Aorta (tissue), 5 donors: ENCODE data around the gene PKD2L1. TPM values are rescaled to one million over a fixed set of nuclear protein-coding genes. Genes with fewer than 3 reads are reported as not detected.
A peak's percentile ranks its signal among the peaks of the same experiment; 100 is the strongest.

Experiments
- ATAC-seq: fragments of 200-7000 bp; cut with Tn5 transposase; one replicate; pipeline ENCODE4 v1.9.1; 2022; ENCODE audit warnings: moderate library complexity; ENCODE audit not compliant: low FRiP score
- DNase-seq, 2 donors: peaks; one replicate each; pipeline ENCODE4 v3.0.0-alpha.2; 2020
- H3K27ac ChIP-seq, 2 donors: one replicate each; pipeline ENCODE4 v1.5.1; 2013; ENCODE audit warnings: low read length in 2 of 2, mild to moderate bottlenecking in 2 of 2, moderate library complexity in 2 of 2, control low read depth in 1 of 2, inconsistent platforms in 1 of 2, low read depth in 1 of 2
- H3K27me3 ChIP-seq, 2 donors: one replicate each; pipeline ENCODE4 v1.6.1; 2013; ENCODE audit warnings: control low read depth in 1 of 2, low read length in 1 of 2, mild to moderate bottlenecking in 1 of 2, moderate library complexity in 1 of 2; ENCODE audit not compliant: insufficient read depth in 2 of 2, control insufficient read depth in 1 of 2
- H3K36me3 ChIP-seq, 2 donors: one replicate each; pipeline ENCODE4 v1.6.1; 2013; ENCODE audit warnings: control low read depth in 1 of 2, low read length in 1 of 2, mild to moderate bottlenecking in 1 of 2; ENCODE audit not compliant: insufficient read depth in 2 of 2, control insufficient read depth in 1 of 2
- H3K4me1 ChIP-seq, 2 donors: one replicate each; pipeline ENCODE4 v1.6.1; 2013; ENCODE audit warnings: low read length in 2 of 2, control low read depth in 1 of 2, mild to moderate bottlenecking in 1 of 2, moderate library complexity in 1 of 2; ENCODE audit not compliant: insufficient read depth in 2 of 2, control insufficient read depth in 1 of 2
- H3K4me3 ChIP-seq, 2 donors: one replicate each; pipeline ENCODE4 v1.5.1; 2013; ENCODE audit warnings: low read length in 2 of 2, control low read depth in 1 of 2, mild to moderate bottlenecking in 1 of 2
- H3K9me3 ChIP-seq: one replicate; pipeline ENCODE4 v1.6.1; 2013; ENCODE audit warnings: mild to moderate bottlenecking, low read length; ENCODE audit not compliant: control insufficient read depth
- WGBS, 2 donors: extraction: QIAGEN DNeasy Blood & Tissue Kit; methylation state at CpG; one replicate each; pipeline ENCODE4 v1.1.7; 2013; 5-methylcytosine and 5-hydroxymethylcytosine counted together
- intact Hi-C, 2 donors: fragments of 100-400 bp; cut with DNase I; formaldehyde crosslinking; loops; one replicate each; pipeline versions ENCODE4 v1.14.2 to v1.15.0; 2022
- polyA plus RNA-seq, 2 donors: library from polyadenylated mRNA; stranded (reverse); fragments of 200-250 nt; gene quantifications; one replicate each; pipeline ENCODE4 v1.2.3, GENCODE V29; 2013
- total RNA-seq, 2 donors: library from RNA; stranded (reverse); fragmentation: NEBNext Ultra II Directional; extraction: Animal tissue kit (Norgen Biotek cat#: 25700); gene quantifications; one replicate each; pipeline ENCODE4 v1.2.1, GENCODE V29; 2021
- donor health status: healthy with polysubstance abuse.
- donor health status: Bipolar disorder and iron deficiency.
- donor health status: DM: no; HTN: no; CAD: no.
- donor health status: DM: no; HTN: no; CAD: no.
- donor health status: DM: yes; HTN: yes; CAD: no.

Gene PKD2L1
- total and polyA plus RNA-seq, 4 donors = 0.25 to 1.1 (median 0.79) TPM

DNA sequence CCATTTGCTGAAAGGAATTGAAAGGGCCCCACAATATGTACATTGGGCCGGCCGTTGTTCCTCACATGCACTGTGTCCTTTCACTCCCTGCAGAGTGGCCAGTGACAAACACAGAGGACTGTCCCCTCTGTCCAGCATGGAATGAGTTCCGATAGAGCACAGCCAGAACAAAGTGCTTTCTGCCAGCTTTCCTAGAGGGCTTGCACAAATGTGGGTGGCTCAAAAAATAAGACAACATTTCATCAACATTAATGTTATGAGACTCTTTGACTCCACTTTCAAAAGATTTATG lies 2.4 kb downstream of the PKD2L1 start:
- no peaks in the 10 kb centered on the region for H3K4me1 ChIP-seq
- intact Hi-C loops = no loop called here
- no peak overlapping the region for H3K4me3 ChIP-seq
- peaks cover 0 to 2% of the 10 kb centered on the region in 2 donors for H3K27me3 ChIP-seq
- no peaks in the 10 kb centered on the region for H3K9me3 ChIP-seq
- no peak for DNase-seq
- no peaks in the 10 kb centered on the region for H3K36me3 ChIP-seq
- ATAC-seq = no peak
- 51 to 55% methylated on average over 3 of the region's 3 CpGs for WGBS, 2 donors
- H3K27ac ChIP-seq = no peak overlapping the region

DNA sequence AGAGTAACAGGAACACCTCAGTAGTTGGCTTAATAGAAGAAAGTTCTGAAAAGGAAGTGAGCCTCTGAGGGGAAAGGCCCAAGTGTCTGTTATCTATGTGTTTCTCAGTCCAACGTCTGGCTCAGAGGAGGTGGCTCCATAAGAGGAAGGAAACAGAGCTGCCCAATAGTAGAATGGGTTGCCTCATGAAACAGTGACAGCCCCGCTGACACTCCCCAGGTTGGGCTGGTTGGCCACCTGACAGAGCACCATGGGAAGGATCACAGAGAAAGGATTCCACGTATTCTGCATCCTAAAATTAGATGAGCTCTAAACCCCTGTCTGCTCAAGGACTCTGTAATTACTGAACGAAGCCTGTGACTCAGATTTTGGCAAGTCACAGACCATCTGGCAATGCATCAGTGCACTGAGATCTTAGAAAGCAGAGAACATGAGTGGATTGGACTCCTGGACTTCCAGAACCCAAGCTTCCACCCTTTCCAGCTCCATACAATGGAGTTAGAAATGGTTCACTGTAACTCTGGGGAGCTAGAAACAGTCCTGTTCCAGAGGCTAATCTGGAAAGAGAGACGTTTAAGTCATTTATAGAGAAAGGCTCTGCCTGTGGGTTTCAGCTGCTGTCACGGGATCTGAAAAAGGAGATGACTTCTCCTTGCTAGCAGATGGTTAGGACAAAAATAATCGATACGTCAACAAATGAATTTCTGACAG lies 2.9 kb downstream of the PKD2L1 start:
- H3K27ac ChIP-seq = no peak overlapping the region
- peak; percentile 56 for ATAC-seq
- WGBS, 2 donors = 39% methylated on average over 8 of the region's 8 CpGs
- H3K27me3 ChIP-seq = peaks cover 0 to 2% of the 10 kb centered on the region in 2 donors
- H3K9me3 ChIP-seq = no peaks in the 10 kb centered on the region
- intact Hi-C loops = no loop called here
- H3K4me3 ChIP-seq = no peak overlapping the region
- DNase-seq = peak in 1 of 2 donors; percentile 57
- H3K4me1 ChIP-seq = no peaks in the 10 kb centered on the region
- H3K36me3 ChIP-seq = no peaks in the 10 kb centered on the region

DNA sequence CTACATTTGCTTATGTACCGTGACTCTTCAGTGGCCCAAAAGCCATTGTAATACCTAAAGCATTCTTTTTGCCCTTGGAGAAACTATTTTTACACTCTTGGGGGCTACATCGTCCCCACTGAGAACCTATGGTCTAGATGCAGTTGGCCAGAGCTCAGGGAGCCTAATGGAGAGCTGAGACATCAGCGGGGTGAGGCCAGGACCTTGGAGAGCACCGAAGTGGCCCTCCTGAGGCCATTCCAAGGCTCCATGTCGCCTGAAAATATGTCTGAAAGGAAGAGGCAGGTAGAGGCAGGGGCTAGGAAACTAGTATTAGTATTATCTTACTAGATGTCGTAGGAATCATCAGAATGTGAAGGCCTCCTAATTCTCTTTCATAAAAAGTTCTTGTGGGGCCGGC lies 4.9 kb downstream of the PKD2L1 start:
- peaks cover 0 to 2% of the 10 kb centered on the region in 2 donors for H3K27me3 ChIP-seq
- intact Hi-C loops = no loop called here

DNA sequence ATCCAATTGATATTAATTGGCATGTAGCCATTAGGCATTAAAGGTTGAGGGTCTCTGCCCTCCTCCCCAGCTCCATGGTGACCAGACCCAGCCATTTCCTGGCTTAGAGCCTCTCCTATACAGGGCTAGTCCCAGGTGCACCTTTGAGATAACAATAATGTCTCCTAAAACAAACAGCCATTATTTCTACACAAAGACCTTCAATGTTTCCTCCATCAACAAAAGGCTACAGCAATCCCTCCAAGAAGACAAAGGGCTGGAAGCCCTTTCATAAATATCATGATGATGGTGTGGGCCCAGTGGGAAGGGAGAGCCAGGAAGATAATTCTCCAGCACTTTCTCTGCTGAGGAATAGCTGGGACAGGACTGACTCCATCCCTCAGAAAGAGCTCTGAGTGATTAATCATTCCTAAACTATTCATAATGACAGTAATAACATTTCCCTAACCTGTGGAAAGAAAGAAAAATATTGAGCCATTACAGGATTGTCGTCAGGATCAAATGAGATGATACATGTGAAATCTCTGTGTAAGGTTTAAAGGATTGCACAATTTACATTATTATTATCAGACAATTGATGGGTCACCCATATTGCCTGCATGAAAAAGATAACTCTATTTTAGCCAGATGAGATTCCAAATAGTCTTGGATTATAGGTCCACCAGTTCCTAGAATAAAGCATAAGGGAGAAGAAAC lies 10.2 kb downstream of the PKD2L1 start:
- ATAC-seq = no peak
- no peaks in the 10 kb centered on the region for H3K9me3 ChIP-seq
- intact Hi-C loops = no loop called here
- 36% methylated on average over 1 of the region's 1 CpG for WGBS, 2 donors
- H3K27me3 ChIP-seq = no peaks in the 10 kb centered on the region
- H3K36me3 ChIP-seq = no peaks in the 10 kb centered on the region
- no peaks in the 10 kb centered on the region for H3K4me1 ChIP-seq
- no peak overlapping the region for H3K4me3 ChIP-seq
- no peak for DNase-seq
- no peak overlapping the region for H3K27ac ChIP-seq

More for the DNA sequence above, 4.9 kb downstream of the PKD2L1 start:
- DNase-seq (no peak), ATAC-seq (no peak)
- H3K27ac ChIP-seq = no peak overlapping the region
- no peak overlapping the region for H3K4me3 ChIP-seq
- no peaks in the 10 kb centered on the region for H3K4me1 ChIP-seq
- H3K9me3 ChIP-seq = no peaks in the 10 kb centered on the region
- H3K36me3 ChIP-seq = no peaks in the 10 kb centered on the region
- WGBS, 2 donors = 38 to 40% methylated on average over 7 of the region's 7 CpGs

DNA sequence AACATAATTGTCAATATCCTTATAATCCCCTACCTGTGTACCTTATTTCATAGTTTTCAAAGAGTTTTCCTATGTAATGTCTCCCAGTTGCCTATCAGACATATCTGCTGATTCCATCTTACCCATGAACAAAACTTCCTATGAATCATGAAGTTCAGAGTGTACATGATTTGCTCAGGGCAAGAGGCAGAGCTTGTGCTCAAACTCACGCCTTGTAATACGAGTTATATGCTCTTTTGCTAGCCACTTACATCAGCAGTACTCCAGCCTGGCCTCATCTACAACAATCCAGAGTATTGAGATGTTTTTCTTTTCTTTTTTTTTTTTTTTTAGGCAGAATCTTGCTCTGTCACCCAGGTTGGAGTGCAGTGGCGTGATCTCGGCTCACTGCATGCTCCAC lies 11.8 kb downstream of the PKD2L1 start:
- no peaks in the 10 kb centered on the region for H3K9me3 ChIP-seq
- H3K4me1 ChIP-seq = no peaks in the 10 kb centered on the region
- H3K36me3 ChIP-seq = no peaks in the 10 kb centered on the region
- H3K27me3 ChIP-seq = no peaks in the 10 kb centered on the region
- no peak for DNase-seq
- intact Hi-C loops = no loop called here
- ATAC-seq = no peak
- H3K27ac ChIP-seq = no peak overlapping the region
- H3K4me3 ChIP-seq = no peak overlapping the region
- 79% methylated on average over 4 of the region's 4 CpGs for WGBS, 2 donors

DNA sequence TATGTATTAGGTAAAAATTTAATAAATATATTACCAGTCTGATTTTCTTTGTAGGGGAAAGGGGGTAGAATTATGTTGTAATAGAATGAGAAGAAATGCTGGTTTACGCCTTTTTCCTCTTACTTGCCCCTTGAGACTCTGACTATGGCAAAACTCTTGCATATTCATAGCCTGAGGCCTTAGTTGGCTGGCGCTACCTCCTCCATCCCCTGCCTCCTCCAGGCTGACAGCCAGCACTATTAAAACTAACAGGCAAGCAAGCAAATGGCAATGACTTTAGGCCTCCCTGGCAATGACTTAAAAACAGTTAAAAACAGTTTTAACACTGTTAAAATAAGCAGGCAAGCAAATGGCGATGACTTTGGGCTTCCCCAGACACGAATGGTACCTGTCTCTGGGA lies 14.4 kb downstream of the PKD2L1 start:
- intact Hi-C loops = no loop called here
- no peaks in the 10 kb centered on the region for H3K4me1 ChIP-seq
- DNase-seq = no peak
- H3K27me3 ChIP-seq = peaks cover 0 to 1% of the 10 kb centered on the region in 2 donors
- no peaks in the 10 kb centered on the region for H3K36me3 ChIP-seq
- H3K4me3 ChIP-seq = no peak overlapping the region
- no peaks in the 10 kb centered on the region for H3K9me3 ChIP-seq
- H3K27ac ChIP-seq = no peak overlapping the region
- 68 to 79% methylated on average over 4 of the region's 4 CpGs for WGBS, 2 donors
- ATAC-seq = no peak

DNA sequence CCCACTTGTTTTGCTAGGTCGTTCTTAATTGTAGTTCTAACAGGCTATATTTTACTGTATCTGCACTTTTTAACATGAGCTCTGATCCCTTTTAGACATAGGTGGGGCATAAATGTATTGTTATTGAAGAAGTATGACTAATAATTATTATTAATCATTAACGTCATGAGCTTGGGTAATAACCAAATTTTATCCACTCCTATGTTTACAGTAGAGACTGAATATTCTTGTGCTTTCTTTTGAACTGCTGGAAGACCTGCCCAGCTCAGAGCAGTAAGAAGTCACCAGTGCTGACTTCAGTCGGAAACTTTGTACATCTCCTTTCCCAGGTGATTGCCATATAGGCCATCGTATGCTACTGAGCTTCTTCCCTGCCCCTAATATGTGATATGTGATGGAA lies 18.7 kb downstream of the PKD2L1 start:
- Histone ChIP-seq H3K4me3 (no peak overlapping the region), H3K36me3 (no peaks in the 10 kb centered on the region), H3K27ac (no peak overlapping the region), H3K27me3 (peaks cover 0 to 1% of the 10 kb centered on the region in 2 donors), H3K4me1 (no peaks in the 10 kb centered on the region), H3K9me3 (no peaks in the 10 kb centered on the region)
- 69 to 77% methylated on average over 4 of the region's 4 CpGs for WGBS, 2 donors
- intact Hi-C loops = no loop called here
- ATAC-seq = no peak
- DNase-seq = no peak

DNA sequence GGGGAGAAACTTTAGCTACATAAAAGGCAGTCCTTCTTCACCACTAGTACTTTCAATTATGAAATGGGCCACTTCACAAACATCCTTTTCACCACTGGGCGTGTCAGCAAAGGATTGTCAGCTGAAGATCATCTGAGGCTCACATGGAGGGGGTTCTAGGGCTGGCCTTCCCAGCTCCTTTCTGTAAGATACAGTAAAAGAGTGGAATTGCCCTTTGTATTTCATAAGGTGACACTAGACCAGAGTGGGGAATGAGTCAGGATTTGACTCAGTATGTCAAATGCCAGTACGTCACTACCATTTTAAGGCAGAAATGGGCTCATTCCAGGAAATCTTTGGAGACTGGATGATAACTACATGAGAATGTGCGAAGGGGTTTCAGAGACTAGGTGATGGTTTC lies 22.3 kb downstream of the PKD2L1 start:
- no peaks in the 10 kb centered on the region for H3K27me3 ChIP-seq
- WGBS, 2 donors = 79% methylated on average over 3 of the region's 3 CpGs
- no peaks in the 10 kb centered on the region for H3K4me1 ChIP-seq
- H3K4me3 ChIP-seq = no peak overlapping the region
- H3K27ac ChIP-seq = no peak overlapping the region
- H3K9me3 ChIP-seq = no peaks in the 10 kb centered on the region
- H3K36me3 ChIP-seq = no peaks in the 10 kb centered on the region
- ATAC-seq = no peak
- intact Hi-C loops = no loop called here
- DNase-seq = no peak

DNA sequence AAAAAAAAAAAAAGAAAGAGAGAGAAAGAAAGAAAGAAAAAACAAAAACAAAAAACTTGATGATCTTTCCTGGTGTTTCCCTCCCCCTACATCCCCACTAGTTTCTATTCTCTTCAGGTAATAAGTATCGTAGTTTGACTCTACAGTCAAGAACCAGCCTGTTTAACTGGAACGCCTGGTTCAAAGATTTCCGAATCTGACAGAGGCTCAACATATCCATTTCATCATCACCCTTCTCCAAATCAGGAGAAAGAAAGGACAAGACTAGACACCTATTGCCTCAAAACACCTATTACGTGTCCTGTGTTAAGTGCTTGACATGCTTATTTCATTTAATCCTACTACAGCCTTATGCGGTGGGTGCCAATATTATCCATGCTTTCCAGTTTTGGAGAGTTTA lies 23.2 kb downstream of the PKD2L1 start:
- Histone ChIP-seq H3K9me3 (no peaks in the 10 kb centered on the region), H3K4me3 (no peak overlapping the region), H3K27ac (no peak overlapping the region), H3K4me1 (no peaks in the 10 kb centered on the region), H3K36me3 (no peaks in the 10 kb centered on the region), H3K27me3 (no peaks in the 10 kb centered on the region)
- ATAC-seq = no peak
- intact Hi-C loops = no loop called here
- WGBS, 2 donors = 85 to 87% methylated on average over 5 of the region's 5 CpGs
- no peak for DNase-seq
